HL-60 (cell line): ENCODE results near the gene EPS8L1.

Experiments used
- DNase-seq, 2 experiments: peaks; one replicate each; pipeline ENCODE4 v3.0.0-alpha.2; 2010 to 2020; ENCODE audit warnings: low read depth in 1 of 2, low spot score in 1 of 2
- H3K27ac ChIP-seq: fragments of 250-450 bp; sonication (Bioruptor Pico); replicated peaks from 2 replicates; pipeline ENCODE4 v1.5.1; 2020; ENCODE audit warnings: mild to moderate bottlenecking, moderate library complexity
- H3K27me3 ChIP-seq: fragments of 250-450 bp; sonication (Bioruptor Pico); 2 replicates; pipeline ENCODE4 v1.5.1; 2021; ENCODE audit warnings: mild to moderate bottlenecking, moderate library complexity; ENCODE audit not compliant: insufficient read depth, poor library complexity, severe bottlenecking
- H3K4me3 ChIP-seq: replicated peaks from 2 replicates; pipeline ENCODE4 v1.5.1; 2011; ENCODE audit warnings: mild to moderate bottlenecking, control low read depth, low read length; ENCODE audit not compliant: insufficient read depth
- GABPA ChIP-seq: IDR thresholded peaks from 2 replicates; pipeline ENCODE4 v1.6.1; 2012; ENCODE audit warnings: low read depth
- POLR2AphosphoS5 ChIP-seq: IDR thresholded peaks from 2 replicates; pipeline ENCODE4 v1.6.1; 2012; ENCODE audit warnings: low read depth
- SPI1 ChIP-seq: IDR thresholded peaks from 2 replicates; pipeline ENCODE4 v1.6.1; 2012; ENCODE audit warnings: low read depth, mild to moderate bottlenecking, borderline replicate concordance
- TF ChIP-seq, protein P1 (sequence below): IDR thresholded peaks from 2 replicates; pipeline ENCODE4 v1.6.1; 2012; ENCODE audit warnings: low read depth; ENCODE audit not compliant: insufficient replicate concordance
- TF ChIP-seq, protein P2 (sequence below): IDR thresholded peaks from one replicate; pipeline ENCODE4 v1.5.1; 2011; ENCODE audit warnings: low read length, control low read depth, inconsistent platforms; ENCODE audit not compliant: insufficient read depth

Gene EPS8L1

GRCh38 chr19:55114566-55115145 lies 39.0 kb downstream of the EPS8L1 start:
- no peaks in the 10 kb centered on the region for H3K27me3 ChIP-seq
- TF ChIP-seq SPI1 (no peak), POLR2AphosphoS5 (no peak), GABPA (no peak)
- TF ChIP-seq, protein P1, sequence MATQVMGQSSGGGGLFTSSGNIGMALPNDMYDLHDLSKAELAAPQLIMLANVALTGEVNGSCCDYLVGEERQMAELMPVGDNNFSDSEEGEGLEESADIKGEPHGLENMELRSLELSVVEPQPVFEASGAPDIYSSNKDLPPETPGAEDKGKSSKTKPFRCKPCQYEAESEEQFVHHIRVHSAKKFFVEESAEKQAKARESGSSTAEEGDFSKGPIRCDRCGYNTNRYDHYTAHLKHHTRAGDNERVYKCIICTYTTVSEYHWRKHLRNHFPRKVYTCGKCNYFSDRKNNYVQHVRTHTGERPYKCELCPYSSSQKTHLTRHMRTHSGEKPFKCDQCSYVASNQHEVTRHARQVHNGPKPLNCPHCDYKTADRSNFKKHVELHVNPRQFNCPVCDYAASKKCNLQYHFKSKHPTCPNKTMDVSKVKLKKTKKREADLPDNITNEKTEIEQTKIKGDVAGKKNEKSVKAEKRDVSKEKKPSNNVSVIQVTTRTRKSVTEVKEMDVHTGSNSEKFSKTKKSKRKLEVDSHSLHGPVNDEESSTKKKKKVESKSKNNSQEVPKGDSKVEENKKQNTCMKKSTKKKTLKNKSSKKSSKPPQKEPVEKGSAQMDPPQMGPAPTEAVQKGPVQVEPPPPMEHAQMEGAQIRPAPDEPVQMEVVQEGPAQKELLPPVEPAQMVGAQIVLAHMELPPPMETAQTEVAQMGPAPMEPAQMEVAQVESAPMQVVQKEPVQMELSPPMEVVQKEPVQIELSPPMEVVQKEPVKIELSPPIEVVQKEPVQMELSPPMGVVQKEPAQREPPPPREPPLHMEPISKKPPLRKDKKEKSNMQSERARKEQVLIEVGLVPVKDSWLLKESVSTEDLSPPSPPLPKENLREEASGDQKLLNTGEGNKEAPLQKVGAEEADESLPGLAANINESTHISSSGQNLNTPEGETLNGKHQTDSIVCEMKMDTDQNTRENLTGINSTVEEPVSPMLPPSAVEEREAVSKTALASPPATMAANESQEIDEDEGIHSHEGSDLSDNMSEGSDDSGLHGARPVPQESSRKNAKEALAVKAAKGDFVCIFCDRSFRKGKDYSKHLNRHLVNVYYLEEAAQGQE = no peak
- TF ChIP-seq, protein P2, sequence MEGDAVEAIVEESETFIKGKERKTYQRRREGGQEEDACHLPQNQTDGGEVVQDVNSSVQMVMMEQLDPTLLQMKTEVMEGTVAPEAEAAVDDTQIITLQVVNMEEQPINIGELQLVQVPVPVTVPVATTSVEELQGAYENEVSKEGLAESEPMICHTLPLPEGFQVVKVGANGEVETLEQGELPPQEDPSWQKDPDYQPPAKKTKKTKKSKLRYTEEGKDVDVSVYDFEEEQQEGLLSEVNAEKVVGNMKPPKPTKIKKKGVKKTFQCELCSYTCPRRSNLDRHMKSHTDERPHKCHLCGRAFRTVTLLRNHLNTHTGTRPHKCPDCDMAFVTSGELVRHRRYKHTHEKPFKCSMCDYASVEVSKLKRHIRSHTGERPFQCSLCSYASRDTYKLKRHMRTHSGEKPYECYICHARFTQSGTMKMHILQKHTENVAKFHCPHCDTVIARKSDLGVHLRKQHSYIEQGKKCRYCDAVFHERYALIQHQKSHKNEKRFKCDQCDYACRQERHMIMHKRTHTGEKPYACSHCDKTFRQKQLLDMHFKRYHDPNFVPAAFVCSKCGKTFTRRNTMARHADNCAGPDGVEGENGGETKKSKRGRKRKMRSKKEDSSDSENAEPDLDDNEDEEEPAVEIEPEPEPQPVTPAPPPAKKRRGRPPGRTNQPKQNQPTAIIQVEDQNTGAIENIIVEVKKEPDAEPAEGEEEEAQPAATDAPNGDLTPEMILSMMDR = no peak
- H3K4me3 ChIP-seq = no peak overlapping the region
- no peak for DNase-seq
- H3K27ac ChIP-seq = no peak overlapping the region

- H3K27me3 ChIP-seq = no peaks in the 10 kb centered on the region
- TF ChIP-seq, protein P1 = no peak
- TF ChIP-seq, protein P2 = no peak
- TF ChIP-seq GABPA (no peak), POLR2AphosphoS5 (no peak), SPI1 (no peak)
- H3K27ac ChIP-seq = no peak overlapping the region
- peak overlapping the region; percentile 71 for H3K4me3 ChIP-seq
- no peak for DNase-seq
Observed at GRCh38 chr19:55115446-55116065, 39.9 kb downstream of the EPS8L1 start.

DNA sequence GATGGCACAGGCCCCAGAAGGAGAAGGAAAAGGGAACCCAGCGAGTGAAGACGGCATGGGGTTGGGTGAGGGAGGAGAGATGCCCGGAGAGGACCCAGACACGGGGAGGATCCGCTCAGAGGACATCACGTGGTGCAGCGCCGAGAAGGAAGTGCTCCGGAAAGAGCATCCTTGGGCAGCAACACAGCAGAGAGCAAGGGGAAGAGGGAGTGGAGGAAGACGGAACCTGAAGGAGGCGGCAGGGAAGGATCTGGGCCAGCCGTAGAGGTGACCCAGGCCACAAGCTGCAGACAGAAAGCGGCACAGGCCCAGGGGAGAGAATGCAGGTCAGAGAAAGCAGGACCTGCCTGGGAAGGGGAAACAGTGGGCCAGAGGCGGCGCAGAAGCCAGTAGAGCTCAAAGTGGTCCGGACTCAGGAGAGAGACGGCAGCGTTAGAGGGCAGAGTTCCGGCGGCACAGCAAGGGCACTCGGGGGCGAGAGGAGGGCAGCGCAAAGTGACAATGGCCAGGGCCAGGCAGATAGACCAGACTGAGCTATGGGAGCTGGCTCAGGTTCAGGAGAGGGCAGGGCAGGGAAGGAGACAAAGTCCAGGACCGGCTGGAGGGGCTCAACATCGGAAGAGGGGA lies 40.7 kb downstream of the EPS8L1 start:
- peak overlapping the region; percentile 71 for H3K4me3 ChIP-seq
- peak; percentile 81 to 87 for DNase-seq
- H3K27me3 ChIP-seq = no peaks in the 10 kb centered on the region

More for the DNA sequence above, 40.7 kb downstream of the EPS8L1 start:
- peak overlapping the region; percentile 65 for H3K27ac ChIP-seq
- TF ChIP-seq, protein P2 = no peak
- TF ChIP-seq, protein P1 = no peak
- TF ChIP-seq GABPA (peak; percentile 71), POLR2AphosphoS5 (peak; percentile 63), SPI1 (peak; percentile 88; the same call in 1 of the 2 replicates)
